ENCODE results near the gene CNNM1. TPM values are rescaled to one million over a fixed set of nuclear protein-coding genes. Genes with fewer than 3 reads are reported as not detected.

CNNM1 gene
- total RNA-seq: not detected

GRCh38 chr10:99329304-99329553 is at the start of gene CNNM1:
CNNM1 (plus strand) TSS chr10:99329356; CDS start chr10:99329388, 32 bp downstream.
- no peak within 1 kb of the TSS for H3K27ac ChIP-seq (ENCODE audit: low read depth, low read length)
- H3K4me3 ChIP-seq (ENCODE audit: low read length in 3 of 3): peak within 1 kb of the TSS; percentile 48 to 61 (median 60)
- peak within 1 kb of the TSS in 1 of 3 donors; percentile 60 for H3K9ac ChIP-seq (ENCODE audit: low read depth in 1 of 3, low read length in 3 of 3)
- H3K4me1 ChIP-seq (ENCODE audit: control insufficient read depth in 3 of 3, insufficient read depth in 3 of 3, low read length in 3 of 3): peaks cover 14 to 18% (median 15%) of the 10 kb centered on the region in 3 donors
- peaks cover 0 to 3% (median 0%) of the 10 kb centered on the region in 3 donors for H3K9me3 ChIP-seq (ENCODE audit: control insufficient read depth in 3 of 3, low read length in 3 of 3)
- no peaks in the 10 kb centered on the region for H3K36me3 ChIP-seq (ENCODE audit: control insufficient read depth in 3 of 3, insufficient read depth in 3 of 3, low read length in 3 of 3)
- peaks cover 32 to 50% (median 36%) of the 10 kb centered on the region in 3 donors for H3K27me3 ChIP-seq (ENCODE audit: control insufficient read depth in 3 of 3, insufficient read depth in 3 of 3, low read length in 3 of 3)

GRCh38 chr10:99279626-99280111 is 49.5 kb upstream of the CNNM1 start:
- no peaks in the 10 kb centered on the region for H3K36me3 ChIP-seq (ENCODE audit: control insufficient read depth in 3 of 3, insufficient read depth in 3 of 3, low read length in 3 of 3)
- H3K27ac ChIP-seq (ENCODE audit: low read depth, low read length): no peak overlapping the region
- no peaks in the 10 kb centered on the region for H3K4me1 ChIP-seq (ENCODE audit: control insufficient read depth in 3 of 3, insufficient read depth in 3 of 3, low read length in 3 of 3)
- H3K4me3 ChIP-seq (ENCODE audit: low read length in 3 of 3): no peak overlapping the region
- H3K27me3 ChIP-seq (ENCODE audit: control insufficient read depth in 3 of 3, insufficient read depth in 3 of 3, low read length in 3 of 3): no peaks in the 10 kb centered on the region
- peaks cover 0 to 3% (median 0%) of the 10 kb centered on the region in 3 donors for H3K9me3 ChIP-seq (ENCODE audit: control insufficient read depth in 3 of 3, low read length in 3 of 3)
- no peak overlapping the region for H3K9ac ChIP-seq (ENCODE audit: low read depth in 1 of 3, low read length in 3 of 3)

- no peaks in the 10 kb centered on the region for H3K4me1 ChIP-seq (ENCODE audit: control insufficient read depth in 3 of 3, insufficient read depth in 3 of 3, low read length in 3 of 3)
- peaks cover 0 to 3% (median 0%) of the 10 kb centered on the region in 3 donors for H3K9me3 ChIP-seq (ENCODE audit: control insufficient read depth in 3 of 3, low read length in 3 of 3)
- no peak overlapping the region for H3K4me3 ChIP-seq (ENCODE audit: low read length in 3 of 3)
- no peaks in the 10 kb centered on the region for H3K36me3 ChIP-seq (ENCODE audit: control insufficient read depth in 3 of 3, insufficient read depth in 3 of 3, low read length in 3 of 3)
- no peak overlapping the region for H3K27ac ChIP-seq (ENCODE audit: low read depth, low read length)
- no peaks in the 10 kb centered on the region for H3K27me3 ChIP-seq (ENCODE audit: control insufficient read depth in 3 of 3, insufficient read depth in 3 of 3, low read length in 3 of 3)
- no peak overlapping the region for H3K9ac ChIP-seq (ENCODE audit: low read depth in 1 of 3, low read length in 3 of 3)
Observed at GRCh38 chr10:99280472-99280871, 48.7 kb upstream of the CNNM1 start.

GRCh38 chr10:99285881-99286280 is 43.3 kb upstream of the CNNM1 start:
- H3K27me3 ChIP-seq (ENCODE audit: control insufficient read depth in 3 of 3, insufficient read depth in 3 of 3, low read length in 3 of 3): no peaks in the 10 kb centered on the region
- no peak overlapping the region for H3K9ac ChIP-seq (ENCODE audit: low read depth in 1 of 3, low read length in 3 of 3)
- H3K4me1 ChIP-seq (ENCODE audit: control insufficient read depth in 3 of 3, insufficient read depth in 3 of 3, low read length in 3 of 3): no peaks in the 10 kb centered on the region
- no peak overlapping the region for H3K4me3 ChIP-seq (ENCODE audit: low read length in 3 of 3)
- H3K27ac ChIP-seq (ENCODE audit: low read depth, low read length): no peak overlapping the region
- H3K9me3 ChIP-seq (ENCODE audit: control insufficient read depth in 3 of 3, low read length in 3 of 3): peaks cover 0 to 3% (median 0%) of the 10 kb centered on the region in 3 donors
- H3K36me3 ChIP-seq (ENCODE audit: control insufficient read depth in 3 of 3, insufficient read depth in 3 of 3, low read length in 3 of 3): no peaks in the 10 kb centered on the region

- Histone ChIP-seq H3K4me3 (ENCODE audit: low read length in 3 of 3) (no peak overlapping the region), H3K27ac (ENCODE audit: low read depth, low read length) (no peak overlapping the region), H3K9ac (ENCODE audit: low read depth in 1 of 3, low read length in 3 of 3) (no peak overlapping the region), H3K4me1 (ENCODE audit: control insufficient read depth in 3 of 3, insufficient read depth in 3 of 3, low read length in 3 of 3) (no peaks in the 10 kb centered on the region), H3K27me3 (ENCODE audit: control insufficient read depth in 3 of 3, insufficient read depth in 3 of 3, low read length in 3 of 3) (no peaks in the 10 kb centered on the region), H3K36me3 (ENCODE audit: control insufficient read depth in 3 of 3, insufficient read depth in 3 of 3, low read length in 3 of 3) (no peaks in the 10 kb centered on the region), H3K9me3 (ENCODE audit: control insufficient read depth in 3 of 3, low read length in 3 of 3) (no peaks in the 10 kb centered on the region)
Observed at GRCh38 chr10:99290306-99290705, 38.9 kb upstream of the CNNM1 start.

GRCh38 chr10:99292159-99292558 is 37.0 kb upstream of the CNNM1 start:
- Histone ChIP-seq H3K27ac (ENCODE audit: low read depth, low read length) (no peak overlapping the region), H3K36me3 (ENCODE audit: control insufficient read depth in 3 of 3, insufficient read depth in 3 of 3, low read length in 3 of 3) (no peaks in the 10 kb centered on the region), H3K4me1 (ENCODE audit: control insufficient read depth in 3 of 3, insufficient read depth in 3 of 3, low read length in 3 of 3) (no peaks in the 10 kb centered on the region), H3K9ac (ENCODE audit: low read depth in 1 of 3, low read length in 3 of 3) (no peak overlapping the region), H3K4me3 (ENCODE audit: low read length in 3 of 3) (no peak overlapping the region), H3K27me3 (ENCODE audit: control insufficient read depth in 3 of 3, insufficient read depth in 3 of 3, low read length in 3 of 3) (no peaks in the 10 kb centered on the region), H3K9me3 (ENCODE audit: control insufficient read depth in 3 of 3, low read length in 3 of 3) (no peaks in the 10 kb centered on the region)

- Histone ChIP-seq H3K9ac (ENCODE audit: low read depth in 1 of 3, low read length in 3 of 3) (no peak overlapping the region), H3K36me3 (ENCODE audit: control insufficient read depth in 3 of 3, insufficient read depth in 3 of 3, low read length in 3 of 3) (no peaks in the 10 kb centered on the region), H3K27ac (ENCODE audit: low read depth, low read length) (no peak overlapping the region), H3K27me3 (ENCODE audit: control insufficient read depth in 3 of 3, insufficient read depth in 3 of 3, low read length in 3 of 3) (no peaks in the 10 kb centered on the region), H3K9me3 (ENCODE audit: control insufficient read depth in 3 of 3, low read length in 3 of 3) (no peaks in the 10 kb centered on the region), H3K4me1 (ENCODE audit: control insufficient read depth in 3 of 3, insufficient read depth in 3 of 3, low read length in 3 of 3) (no peaks in the 10 kb centered on the region), H3K4me3 (ENCODE audit: low read length in 3 of 3) (no peak overlapping the region)
Observed at GRCh38 chr10:99296605-99297004, 32.6 kb upstream of the CNNM1 start.

- no peak overlapping the region for H3K9ac ChIP-seq (ENCODE audit: low read depth in 1 of 3, low read length in 3 of 3)
Observed at GRCh38 chr10:99297033-99297432, 32.1 kb upstream of the CNNM1 start.

GRCh38 chr10:99303899-99304861 is 25.0 kb upstream of the CNNM1 start:
- peaks cover 0 to 6% (median 0%) of the 10 kb centered on the region in 3 donors for H3K9me3 ChIP-seq (ENCODE audit: control insufficient read depth in 3 of 3, low read length in 3 of 3)
- no peaks in the 10 kb centered on the region for H3K27me3 ChIP-seq (ENCODE audit: control insufficient read depth in 3 of 3, insufficient read depth in 3 of 3, low read length in 3 of 3)
- H3K4me3 ChIP-seq (ENCODE audit: low read length in 3 of 3): no peak overlapping the region

More at GRCh38 chr10:99297033-99297432, 32.1 kb upstream of the CNNM1 start:
- H3K4me1 ChIP-seq (ENCODE audit: control insufficient read depth in 3 of 3, insufficient read depth in 3 of 3, low read length in 3 of 3): no peaks in the 10 kb centered on the region
- no peak overlapping the region for H3K27ac ChIP-seq (ENCODE audit: low read depth, low read length)
- no peaks in the 10 kb centered on the region for H3K36me3 ChIP-seq (ENCODE audit: control insufficient read depth in 3 of 3, insufficient read depth in 3 of 3, low read length in 3 of 3)
- H3K9me3 ChIP-seq (ENCODE audit: control insufficient read depth in 3 of 3, low read length in 3 of 3): no peaks in the 10 kb centered on the region
- H3K27me3 ChIP-seq (ENCODE audit: control insufficient read depth in 3 of 3, insufficient read depth in 3 of 3, low read length in 3 of 3): no peaks in the 10 kb centered on the region
- H3K4me3 ChIP-seq (ENCODE audit: low read length in 3 of 3): no peak overlapping the region

GRCh38 chr10:99304862-99305229 is 24.3 kb upstream of the CNNM1 start:
- H3K4me3 ChIP-seq (ENCODE audit: low read length in 3 of 3): no peak overlapping the region
- H3K27ac ChIP-seq (ENCODE audit: low read depth, low read length): no peak overlapping the region
- no peaks in the 10 kb centered on the region for H3K27me3 ChIP-seq (ENCODE audit: control insufficient read depth in 3 of 3, insufficient read depth in 3 of 3, low read length in 3 of 3)
- H3K4me1 ChIP-seq (ENCODE audit: control insufficient read depth in 3 of 3, insufficient read depth in 3 of 3, low read length in 3 of 3): no peaks in the 10 kb centered on the region
- H3K36me3 ChIP-seq (ENCODE audit: control insufficient read depth in 3 of 3, insufficient read depth in 3 of 3, low read length in 3 of 3): no peaks in the 10 kb centered on the region
- no peak overlapping the region for H3K9ac ChIP-seq (ENCODE audit: low read depth in 1 of 3, low read length in 3 of 3)
- H3K9me3 ChIP-seq (ENCODE audit: control insufficient read depth in 3 of 3, low read length in 3 of 3): peaks cover 0 to 8% (median 0%) of the 10 kb centered on the region in 3 donors

More at GRCh38 chr10:99303899-99304861, 25.0 kb upstream of the CNNM1 start:
- H3K27ac ChIP-seq (ENCODE audit: low read depth, low read length): no peak overlapping the region
- no peak overlapping the region for H3K9ac ChIP-seq (ENCODE audit: low read depth in 1 of 3, low read length in 3 of 3)
- H3K36me3 ChIP-seq (ENCODE audit: control insufficient read depth in 3 of 3, insufficient read depth in 3 of 3, low read length in 3 of 3): no peaks in the 10 kb centered on the region
- no peaks in the 10 kb centered on the region for H3K4me1 ChIP-seq (ENCODE audit: control insufficient read depth in 3 of 3, insufficient read depth in 3 of 3, low read length in 3 of 3)

Data from skeletal muscle tissue (tissue), 4 donors.